HuH-7.5 (cell line): Measurements from ENCODE around the gene SLC17A9.

Source experiments
- DNase-seq: peaks from one replicate; pipeline ENCODE4 v3.0.0; 2011; ENCODE audit warnings: low spot score

SLC17A9 gene, protein sequence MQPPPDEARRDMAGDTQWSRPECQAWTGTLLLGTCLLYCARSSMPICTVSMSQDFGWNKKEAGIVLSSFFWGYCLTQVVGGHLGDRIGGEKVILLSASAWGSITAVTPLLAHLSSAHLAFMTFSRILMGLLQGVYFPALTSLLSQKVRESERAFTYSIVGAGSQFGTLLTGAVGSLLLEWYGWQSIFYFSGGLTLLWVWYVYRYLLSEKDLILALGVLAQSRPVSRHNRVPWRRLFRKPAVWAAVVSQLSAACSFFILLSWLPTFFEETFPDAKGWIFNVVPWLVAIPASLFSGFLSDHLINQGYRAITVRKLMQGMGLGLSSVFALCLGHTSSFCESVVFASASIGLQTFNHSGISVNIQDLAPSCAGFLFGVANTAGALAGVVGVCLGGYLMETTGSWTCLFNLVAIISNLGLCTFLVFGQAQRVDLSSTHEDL

GRCh38 chr20:62952373-62952967 is at the start of gene SLC17A9:
Gene SLC17A9 (plus strand): TSS chr20:62952709. CDS start chr20:62952831, 122 bp downstream.
- peak; percentile 86 for DNase-seq

GRCh38 chr20:62902926-62903615 is 49.4 kb upstream of the SLC17A9 start:
- no peak for DNase-seq

GRCh38 chr20:62905536-62906117 is 46.9 kb upstream of the SLC17A9 start:
- DNase-seq = no peak

- DNase-seq = no peak
Measured at GRCh38 chr20:62906209-62906608, 46.3 kb upstream of the SLC17A9 start.

DNA sequence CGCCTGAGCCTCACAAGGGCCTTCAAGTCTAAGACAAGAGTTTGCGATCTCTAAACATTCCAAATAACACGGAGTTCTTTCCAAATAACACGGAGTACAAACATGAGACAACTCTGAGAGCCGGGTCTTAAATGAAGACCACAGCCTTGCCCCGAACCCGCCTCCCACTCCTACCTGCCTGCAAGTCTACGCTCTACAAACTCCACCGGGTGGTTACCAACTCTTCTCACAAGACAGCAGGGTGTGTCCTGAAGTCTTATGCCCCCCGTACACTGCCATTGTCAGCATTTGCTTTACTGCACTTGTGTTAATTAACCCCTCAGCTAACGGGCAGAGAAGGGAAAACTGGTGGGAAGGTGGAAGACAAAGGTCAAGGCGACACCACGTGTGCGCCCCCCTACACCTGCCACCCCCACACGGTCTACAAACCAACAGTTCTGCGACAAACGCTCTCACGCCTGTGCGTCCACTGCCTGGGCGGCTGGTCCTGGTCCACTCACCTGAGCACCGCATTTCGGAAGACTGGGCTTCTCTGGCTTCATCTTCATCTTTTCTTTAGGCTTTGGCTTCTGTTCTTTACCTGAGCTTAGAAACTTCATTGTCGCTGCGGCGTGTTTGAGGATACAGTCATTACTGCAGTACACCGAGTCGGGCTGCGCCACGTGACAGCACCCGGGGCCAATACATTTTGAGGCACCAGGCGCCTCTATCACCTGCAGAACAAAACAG is 45.7 kb upstream of the SLC17A9 start:
- no peak for DNase-seq

DNA sequence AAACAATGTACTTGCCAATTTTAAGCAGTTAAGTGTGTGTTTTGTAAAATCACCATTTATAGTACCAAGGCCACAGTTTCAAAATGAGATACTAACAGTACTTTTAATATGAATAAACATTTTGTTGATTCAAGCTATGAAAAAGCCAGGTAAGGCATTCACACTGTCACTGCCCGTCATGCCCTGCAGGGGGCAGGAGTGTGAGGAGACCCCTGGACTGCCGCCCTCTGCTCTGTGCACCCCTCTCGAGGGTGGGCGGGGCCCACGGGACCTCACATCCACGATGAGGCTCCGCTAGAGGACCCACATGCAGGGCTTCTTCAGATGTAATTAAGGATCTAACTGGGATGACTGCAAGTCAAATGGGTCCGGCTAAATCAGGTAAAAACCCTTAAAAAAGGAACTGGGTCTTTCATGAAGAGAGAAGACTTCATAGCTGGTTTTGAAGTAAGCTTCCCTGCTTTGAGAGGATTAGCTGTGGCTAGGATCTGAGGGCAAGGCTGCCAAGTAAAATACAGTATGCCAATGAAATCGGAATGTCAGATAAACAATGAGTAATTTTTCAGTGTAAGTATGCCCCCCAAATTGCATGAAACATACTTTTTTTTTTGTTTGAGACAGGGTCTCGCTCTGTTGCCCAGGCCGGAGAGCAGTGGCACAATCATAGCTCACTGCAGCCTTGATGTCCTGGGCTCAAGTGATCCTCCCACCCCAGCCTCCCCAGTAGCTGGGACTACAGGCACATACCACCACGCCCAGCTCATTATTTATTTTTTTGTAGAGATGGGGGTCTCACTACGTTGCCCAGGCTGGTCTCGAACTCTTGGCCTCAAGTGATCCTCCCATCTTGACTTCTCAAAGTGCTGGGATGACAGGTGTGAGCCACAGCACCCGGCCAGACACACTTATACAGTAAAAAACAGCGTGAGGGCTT is 44.9 kb upstream of the SLC17A9 start:
- no peak for DNase-seq

GRCh38 chr20:62908971-62909791 is 43.3 kb upstream of the SLC17A9 start:
- DNase-seq = no peak

DNA sequence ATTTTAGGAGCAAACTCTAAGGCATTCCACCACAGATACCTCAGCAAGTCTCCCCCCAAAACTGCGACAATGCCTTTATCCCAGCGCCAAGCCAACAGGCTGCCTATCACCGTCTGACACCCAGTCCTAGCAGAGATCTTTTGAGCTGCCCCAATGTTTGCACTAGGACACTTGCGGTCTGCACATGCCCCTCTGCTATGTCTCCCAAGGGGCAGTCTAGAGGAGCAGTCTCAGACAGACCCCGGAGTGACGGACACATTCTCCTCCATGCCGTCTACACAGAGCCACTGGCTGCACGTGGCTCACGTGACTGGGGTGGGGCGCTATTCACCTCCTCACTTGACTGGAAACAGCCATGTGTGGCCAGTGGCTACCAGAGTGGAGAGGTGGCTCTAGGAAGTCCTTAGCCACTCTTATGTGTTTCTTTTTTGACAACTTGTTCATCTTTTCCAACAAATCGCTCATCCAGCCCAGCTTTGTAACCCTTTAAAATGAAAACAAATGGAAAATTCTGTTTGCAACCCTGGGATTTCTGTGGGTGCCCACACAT is 42.2 kb upstream of the SLC17A9 start:
- DNase-seq = no peak

DNA sequence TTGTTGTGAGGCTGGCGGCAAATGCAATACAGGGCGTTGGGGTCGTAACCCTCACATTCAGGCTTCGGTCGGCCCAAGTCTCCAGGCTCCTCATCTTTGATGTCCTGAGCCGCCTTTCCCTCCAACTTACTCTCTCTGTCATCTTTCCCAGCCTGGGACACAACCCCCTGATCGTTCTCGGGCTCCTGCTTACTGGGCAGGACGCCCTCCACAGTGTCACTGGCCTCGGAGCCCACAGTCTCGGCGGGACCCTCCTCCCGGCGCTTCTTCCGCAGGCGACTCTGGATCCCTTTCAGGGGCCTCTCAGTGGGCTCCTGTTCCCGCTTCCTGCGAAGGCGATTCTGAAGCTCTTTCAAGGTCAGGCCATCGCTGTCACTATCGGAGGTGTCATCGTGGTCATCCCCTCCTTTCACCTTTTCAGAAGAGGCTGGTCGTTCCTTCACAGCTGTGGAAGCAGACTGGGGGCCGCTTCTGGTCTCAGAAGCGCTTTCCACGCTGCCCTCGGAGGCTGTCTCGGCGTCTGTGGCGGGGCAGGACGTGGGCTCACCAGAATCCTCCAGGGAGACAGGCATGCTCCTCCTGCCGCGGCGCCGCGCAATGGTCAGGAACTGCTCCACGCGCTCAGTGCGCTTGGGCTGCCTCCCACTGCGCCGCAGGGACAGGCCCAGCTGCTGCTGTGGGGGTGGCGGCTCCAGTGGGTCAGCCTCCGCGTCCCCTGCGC is 41.6 kb upstream of the SLC17A9 start:
- DNase-seq = no peak

- DNase-seq = no peak
Measured at GRCh38 chr20:62911701-62912280, 40.7 kb upstream of the SLC17A9 start.

- peak; percentile 55 for DNase-seq
Measured at GRCh38 chr20:62913043-62913630, 39.4 kb upstream of the SLC17A9 start.

DNA sequence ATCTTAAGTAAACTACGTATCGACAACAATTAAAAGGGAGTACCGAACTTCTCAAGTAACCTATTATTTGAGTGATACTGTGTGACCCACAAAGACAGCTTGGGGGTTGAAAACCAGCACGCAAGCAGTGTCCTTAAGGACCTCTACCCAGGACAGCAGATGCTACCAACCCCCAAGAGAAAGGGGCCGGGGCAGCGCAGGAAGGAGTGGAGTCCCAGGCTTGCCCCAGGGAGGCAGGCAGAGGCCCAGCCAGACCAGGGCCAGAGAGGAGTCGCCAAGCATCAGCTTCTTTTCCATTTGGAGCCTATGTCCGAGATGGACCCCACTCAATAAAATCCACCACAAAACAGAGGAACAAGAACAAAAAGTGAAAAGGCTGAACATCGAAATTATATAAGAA is 38.1 kb upstream of the SLC17A9 start:
- DNase-seq = no peak

DNA sequence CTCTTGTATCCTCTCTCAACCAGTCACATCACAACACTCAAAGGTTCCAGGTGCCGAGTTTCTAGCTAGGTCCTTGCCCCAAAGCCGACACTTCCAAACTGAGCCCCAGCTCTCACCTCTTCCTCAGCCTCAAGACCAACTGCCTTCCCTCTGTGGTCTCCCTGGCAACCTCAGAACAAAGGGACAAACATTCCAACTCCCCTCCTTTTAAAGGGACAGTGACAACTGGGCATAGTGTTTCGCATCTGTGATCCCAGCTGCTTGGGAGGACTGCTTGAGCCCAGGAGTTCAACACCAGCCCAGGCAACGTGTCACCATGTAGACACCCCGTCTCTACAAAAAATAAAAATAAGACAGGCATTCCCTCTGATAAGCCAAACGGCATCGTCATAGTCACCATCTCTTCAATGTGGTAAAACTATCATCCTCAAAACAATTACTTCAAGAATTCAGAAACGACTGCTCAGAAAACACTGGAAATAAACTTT is 37.5 kb upstream of the SLC17A9 start:
- DNase-seq = peak; percentile 50

DNA sequence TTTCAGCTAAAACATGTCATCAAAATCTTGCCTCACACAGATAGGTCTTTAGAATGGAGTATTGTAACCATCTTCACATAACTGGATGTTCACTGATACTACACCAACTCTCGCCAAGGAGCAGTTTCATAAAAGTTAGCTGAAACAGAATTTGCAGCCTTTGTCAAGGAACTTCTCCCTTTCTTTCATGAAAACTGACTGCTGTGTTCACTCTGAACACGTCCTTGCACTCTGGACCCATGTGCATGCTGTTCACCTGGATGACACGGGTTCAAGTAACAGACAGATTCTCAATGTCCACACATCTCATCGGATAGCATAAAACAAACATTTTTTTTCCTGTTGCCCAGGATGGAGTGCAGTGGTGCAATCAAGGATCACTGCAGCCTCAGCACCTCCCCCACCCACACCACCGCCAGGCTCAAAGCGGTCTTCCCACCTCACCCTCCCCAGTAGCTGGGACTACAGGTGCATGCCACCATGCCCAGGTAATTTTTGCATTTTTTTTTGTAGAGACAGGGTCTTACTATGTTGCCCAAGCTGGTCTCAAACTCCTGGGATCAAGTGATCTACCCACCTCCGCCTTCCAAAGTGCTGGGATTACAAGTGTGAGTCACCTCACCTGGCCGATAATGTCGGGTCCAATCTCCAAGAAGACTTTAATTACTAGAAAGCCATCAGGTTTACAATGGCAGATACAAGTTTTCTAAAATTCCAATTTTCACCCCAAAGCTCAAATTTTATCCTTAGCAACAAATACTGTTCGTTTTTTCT is 35.6 kb upstream of the SLC17A9 start:
- DNase-seq = peak; percentile 41

- DNase-seq = no peak
Measured at GRCh38 chr20:62917720-62918119, 34.8 kb upstream of the SLC17A9 start.

DNA sequence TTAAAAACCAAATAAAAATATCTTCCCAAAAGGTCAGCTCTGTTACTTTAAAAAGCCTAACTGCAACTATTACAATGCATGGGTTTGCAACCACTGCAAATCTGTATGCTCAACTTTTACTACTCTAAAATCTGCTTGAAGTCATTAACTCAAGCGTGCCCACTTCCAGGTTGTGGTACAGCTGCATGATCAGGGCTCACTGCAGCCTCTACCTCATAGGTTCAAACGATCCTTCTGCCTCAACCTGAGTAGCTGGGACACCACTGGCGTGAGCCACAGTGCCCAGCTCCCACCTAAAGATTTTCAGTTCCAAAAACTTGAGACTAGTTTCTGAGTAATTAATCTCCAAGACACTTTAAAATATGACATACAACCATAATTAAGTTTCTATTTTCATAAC is 34.4 kb upstream of the SLC17A9 start:
- no peak for DNase-seq

- DNase-seq = no peak
Measured at GRCh38 chr20:62918831-62919230, 33.7 kb upstream of the SLC17A9 start.
